GM12891 (cell line): Measurements from ENCODE around the gene EVPL.

Experiments
- PAX5 ChIP-seq: IDR thresholded peaks from 2 replicates; pipeline ENCODE4 v1.6.1; 2011; ENCODE audit warnings: low read length, moderate library complexity, mild to moderate bottlenecking; ENCODE audit not compliant: insufficient read depth, severe bottlenecking
- POLR2A ChIP-seq: IDR thresholded peaks from 2 replicates; pipeline ENCODE4 v1.6.1; 2011; ENCODE audit warnings: low read depth, low read length, control low read depth
- POLR2AphosphoS5 ChIP-seq: IDR thresholded peaks from 2 replicates; pipeline ENCODE4 v1.6.1; 2011; ENCODE audit warnings: low read depth, low read length, control low read depth
- POU2F2 ChIP-seq: IDR thresholded peaks from 2 replicates; pipeline ENCODE4 v1.6.1; 2011; ENCODE audit warnings: low read depth, mild to moderate bottlenecking, control low read depth, low read length, moderate library complexity
- SPI1 ChIP-seq: IDR thresholded peaks from 2 replicates; pipeline ENCODE4 v1.6.1; 2011; ENCODE audit warnings: low read depth, low read length, control low read depth
- TAF1 ChIP-seq: IDR thresholded peaks from 2 replicates; pipeline ENCODE4 v1.6.1; 2011; ENCODE audit warnings: low read depth, low read length, control low read depth

DNA sequence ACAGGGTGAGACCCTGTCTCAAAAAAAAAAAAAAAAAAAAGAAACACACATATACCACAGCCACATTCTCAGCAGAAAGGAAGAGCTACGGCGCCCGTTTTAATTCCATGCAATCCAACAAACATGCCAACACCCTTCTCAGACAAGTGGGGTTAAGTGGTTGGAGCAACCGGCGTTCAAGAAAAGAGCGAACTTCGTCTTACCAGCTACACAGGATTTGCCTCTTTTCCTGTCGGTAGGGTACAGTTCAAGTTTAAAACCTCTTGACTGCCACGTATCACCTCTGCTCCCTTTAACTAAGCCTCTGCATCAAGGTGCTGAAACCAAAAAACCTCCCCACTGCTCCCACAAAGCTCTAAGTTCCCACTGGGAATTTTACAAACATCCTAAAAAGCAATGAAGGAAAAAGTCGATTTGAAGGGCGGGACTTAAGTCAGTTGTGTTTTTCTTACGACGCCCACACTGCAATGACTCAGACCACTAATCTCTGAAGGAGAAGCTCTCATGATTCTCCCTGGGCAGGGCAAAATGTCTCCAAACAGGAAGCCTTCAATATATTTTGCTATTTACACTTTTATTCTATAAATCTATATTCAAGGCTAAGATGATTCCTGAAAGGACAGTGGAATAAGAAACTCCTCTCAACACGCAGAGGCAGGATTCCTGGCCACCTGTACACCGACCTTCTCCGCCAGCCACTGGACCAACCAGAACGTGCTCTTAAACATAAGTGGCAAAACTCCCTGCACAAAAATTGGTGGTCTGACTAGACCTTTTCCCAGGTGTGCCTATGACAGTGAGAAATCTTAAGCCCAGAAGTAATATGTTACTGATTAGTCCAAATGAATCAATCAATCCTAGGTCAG, 26.4 kb upstream of the EVPL start:
- TF ChIP-seq POLR2AphosphoS5 (no peak), PAX5 (no peak), POLR2A (no peak), SPI1 (no peak), TAF1 (no peak), POU2F2 (no peak)
